ENCODE results near the gene USH1C. TPM values are rescaled to one million over a fixed set of nuclear protein-coding genes. Genes with fewer than 3 reads are reported as not detected.

The USH1C gene
- total RNA-seq (2014; rRNA removed; shearing (Covaris generic); ENCODE audit: low replicate concordance), result 0.32 and 2.1 TPM in 2 replicates

- no peak for DNase-seq (ENCODE audit: low read depth)
- in situ Hi-C loops (cut with HindIII; ENCODE audit: low pct_unique_long_range_greater_than_20kb, low sequenced_read_pairs), result no loop called here
These were observed at the start of gene USH1C for GRCh38 chr11:17544181-17544622. USH1C (minus strand) TSS chr11:17544416; CDS start chr11:17544307, 109 bp downstream.

DNA sequence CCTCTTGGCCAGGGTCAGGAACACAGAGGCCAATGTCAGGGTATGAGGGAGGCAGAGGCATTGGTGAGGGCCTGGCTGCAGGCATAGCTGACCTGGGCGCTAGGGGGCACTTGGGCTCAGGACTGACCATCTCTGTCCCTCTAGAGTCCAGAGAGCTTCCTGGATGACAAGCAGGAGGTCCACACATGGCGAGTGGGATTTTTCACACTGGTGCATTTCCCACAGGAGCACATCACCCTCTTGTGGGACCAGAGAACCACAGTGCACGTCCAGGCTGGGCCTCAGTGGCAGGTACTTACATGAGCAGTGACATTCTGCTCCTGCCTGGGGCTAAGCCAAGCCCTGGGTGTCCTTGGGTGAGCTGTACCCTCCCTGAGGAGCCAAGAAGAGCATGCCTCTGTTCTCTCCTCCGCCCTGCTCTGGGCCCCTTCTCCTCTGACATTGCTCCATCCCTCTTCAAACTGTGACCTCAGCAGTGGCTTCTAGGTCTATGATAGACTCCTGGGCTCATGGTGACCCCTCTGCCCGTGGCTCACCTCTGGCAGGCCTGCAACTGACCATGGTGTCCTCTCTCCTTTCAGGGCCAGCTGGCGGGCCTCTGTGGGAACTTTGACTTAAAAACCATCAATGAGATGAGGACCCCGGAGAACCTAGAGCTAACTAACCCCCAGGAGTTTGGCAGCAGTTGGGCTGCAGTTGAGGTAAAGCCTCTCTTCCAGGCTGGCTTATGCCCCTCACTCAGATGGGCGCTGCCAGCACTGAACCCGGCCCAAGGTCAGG lies 49.4 kb upstream of the USH1C start:
- in situ Hi-C loops (cut with HindIII; ENCODE audit: low pct_unique_long_range_greater_than_20kb, low sequenced_read_pairs), result no loop called here
- no peak for DNase-seq (ENCODE audit: low read depth)

- in situ Hi-C loops (cut with HindIII; ENCODE audit: low pct_unique_long_range_greater_than_20kb, low sequenced_read_pairs), result no loop called here
- DNase-seq (ENCODE audit: low read depth), result no peak
These were observed 47.1 kb upstream of the USH1C start for GRCh38 chr11:17591293-17591692.

- no peak for DNase-seq (ENCODE audit: low read depth)
- in situ Hi-C loops (cut with HindIII; ENCODE audit: low pct_unique_long_range_greater_than_20kb, low sequenced_read_pairs), result no loop called here
These were observed 46.2 kb upstream of the USH1C start for GRCh38 chr11:17590463-17590862.

DNA sequence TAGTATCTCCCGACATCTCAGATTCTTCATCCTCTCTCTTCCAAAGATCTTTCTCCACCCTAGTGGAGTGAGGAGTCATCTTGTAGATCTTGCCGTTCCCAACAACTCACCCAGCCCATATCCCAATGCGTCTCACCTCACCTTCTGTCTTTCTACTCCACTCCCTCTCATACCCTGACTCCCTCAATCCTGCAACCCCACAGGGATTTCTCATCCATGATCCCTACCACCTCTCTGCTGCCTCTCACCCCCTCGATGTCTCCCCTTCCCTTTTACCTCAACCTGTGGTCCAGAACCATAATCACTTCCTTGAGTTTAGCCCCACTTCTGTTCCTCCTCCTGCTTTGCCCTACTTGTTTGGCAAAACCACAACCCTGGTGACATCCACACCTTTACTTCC lies 44.5 kb upstream of the USH1C start:
- no peak for DNase-seq (ENCODE audit: low read depth)
- in situ Hi-C loops (cut with HindIII; ENCODE audit: low pct_unique_long_range_greater_than_20kb, low sequenced_read_pairs), result no loop called here

DNA sequence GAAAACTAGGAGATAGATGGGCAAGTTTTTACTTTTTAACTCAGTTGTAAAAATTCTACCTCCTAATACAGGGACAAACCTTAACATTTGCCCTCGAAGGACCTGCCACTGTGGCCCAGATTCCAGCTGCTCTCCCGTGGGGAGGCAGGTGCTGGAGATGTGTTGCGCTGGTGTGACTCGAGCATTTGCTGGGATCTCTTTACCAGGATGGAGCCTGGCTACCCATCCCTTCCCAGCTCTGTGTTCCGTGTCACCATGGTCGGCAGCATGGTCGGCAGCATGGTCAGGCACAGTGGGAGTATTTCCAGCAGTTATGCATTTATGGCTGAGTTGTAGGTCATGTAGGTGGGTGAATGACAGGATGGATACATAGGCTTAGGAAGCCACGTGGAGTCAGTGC lies 44.0 kb upstream of the USH1C start:
- no peak for DNase-seq (ENCODE audit: low read depth)

GRCh38 chr11:17585911-17586695 lies 41.9 kb upstream of the USH1C start:
- DNase-seq (ENCODE audit: low read depth), result no peak

More for the DNA sequence above, 44.0 kb upstream of the USH1C start:
- in situ Hi-C loops (cut with HindIII; ENCODE audit: low pct_unique_long_range_greater_than_20kb, low sequenced_read_pairs), result no loop called here

GRCh38 chr11:17581732-17582053 lies 37.5 kb upstream of the USH1C start:
- in situ Hi-C loops (cut with HindIII; ENCODE audit: low pct_unique_long_range_greater_than_20kb, low sequenced_read_pairs), result no loop called here
- DNase-seq (ENCODE audit: low read depth), result no peak

More at GRCh38 chr11:17585911-17586695, 41.9 kb upstream of the USH1C start:
- in situ Hi-C loops (cut with HindIII; ENCODE audit: low pct_unique_long_range_greater_than_20kb, low sequenced_read_pairs), result no loop called here

GRCh38 chr11:17581036-17581731 lies 37.0 kb upstream of the USH1C start:
- DNase-seq (ENCODE audit: low read depth), result no peak
- in situ Hi-C loops (cut with HindIII; ENCODE audit: low pct_unique_long_range_greater_than_20kb, low sequenced_read_pairs), result no loop called here

DNA sequence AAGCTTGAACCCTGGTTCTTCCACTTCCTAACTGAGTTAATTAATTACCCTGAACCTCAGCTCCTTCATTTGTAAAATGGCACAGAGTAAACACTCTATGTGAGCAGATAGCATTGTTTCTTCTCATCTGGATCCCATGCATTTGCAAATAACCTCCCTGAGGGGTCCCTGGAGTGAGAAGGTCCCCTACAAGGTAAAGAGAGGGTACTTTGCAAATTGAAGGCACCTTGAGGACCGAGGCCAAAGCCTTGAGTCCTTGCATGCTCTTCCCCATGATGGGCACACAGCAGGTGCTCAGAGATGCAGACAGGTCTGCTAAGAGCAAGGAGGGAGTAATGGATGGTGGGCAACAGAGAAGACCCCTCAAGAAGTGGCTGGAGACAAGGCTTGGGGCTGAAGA lies 36.1 kb upstream of the USH1C start:
- no peak for DNase-seq (ENCODE audit: low read depth)
- in situ Hi-C loops (cut with HindIII; ENCODE audit: low pct_unique_long_range_greater_than_20kb, low sequenced_read_pairs), result no loop called here

GRCh38 chr11:17579451-17579850 lies 35.2 kb upstream of the USH1C start:
- in situ Hi-C loops (cut with HindIII; ENCODE audit: low pct_unique_long_range_greater_than_20kb, low sequenced_read_pairs), result no loop called here

DNA sequence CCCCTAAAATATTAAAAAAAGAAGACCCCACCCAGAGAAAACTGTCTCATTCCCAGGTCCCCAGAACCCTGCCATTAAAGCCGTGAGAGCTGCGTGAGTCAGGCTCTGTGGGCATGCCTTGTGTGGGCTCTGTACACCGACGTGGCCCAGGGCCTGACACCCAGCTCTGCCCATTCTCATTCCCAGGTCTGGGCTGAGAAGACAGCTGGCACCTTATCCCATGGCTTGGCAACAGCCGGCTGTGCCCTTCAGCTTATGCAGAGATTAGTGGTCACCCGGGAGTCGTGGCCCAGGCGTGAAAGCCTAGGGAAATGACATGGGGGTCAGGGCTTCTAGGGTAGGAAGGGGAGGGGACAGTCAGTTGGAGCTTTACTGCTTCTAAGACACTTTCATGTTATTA lies 34.7 kb upstream of the USH1C start:
- in situ Hi-C loops (cut with HindIII; ENCODE audit: low pct_unique_long_range_greater_than_20kb, low sequenced_read_pairs), result no loop called here
- no peak for DNase-seq (ENCODE audit: low read depth)

More at GRCh38 chr11:17579451-17579850, 35.2 kb upstream of the USH1C start:
- DNase-seq (ENCODE audit: low read depth), result no peak

DNA sequence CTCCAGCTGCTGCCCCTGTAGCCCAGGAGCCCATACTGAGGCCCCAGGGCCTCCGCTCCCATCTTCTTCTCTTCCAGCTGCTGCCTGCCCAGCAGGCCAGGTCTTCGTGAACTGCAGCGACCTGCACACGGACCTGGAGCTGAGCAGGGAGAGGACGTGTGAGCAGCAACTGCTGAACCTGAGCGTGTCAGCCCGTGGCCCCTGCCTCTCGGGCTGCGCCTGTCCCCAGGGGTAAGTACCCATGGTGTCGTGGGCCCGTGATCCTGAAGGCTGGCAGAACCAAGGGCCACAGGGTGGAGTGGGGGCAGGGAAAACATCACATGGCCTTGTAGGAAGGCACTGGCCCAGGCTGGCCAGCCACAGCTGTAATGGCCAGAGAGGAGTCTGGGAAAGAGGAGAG lies 34.1 kb upstream of the USH1C start:
- in situ Hi-C loops (cut with HindIII; ENCODE audit: low pct_unique_long_range_greater_than_20kb, low sequenced_read_pairs), result no loop called here
- no peak for DNase-seq (ENCODE audit: low read depth)

DNA sequence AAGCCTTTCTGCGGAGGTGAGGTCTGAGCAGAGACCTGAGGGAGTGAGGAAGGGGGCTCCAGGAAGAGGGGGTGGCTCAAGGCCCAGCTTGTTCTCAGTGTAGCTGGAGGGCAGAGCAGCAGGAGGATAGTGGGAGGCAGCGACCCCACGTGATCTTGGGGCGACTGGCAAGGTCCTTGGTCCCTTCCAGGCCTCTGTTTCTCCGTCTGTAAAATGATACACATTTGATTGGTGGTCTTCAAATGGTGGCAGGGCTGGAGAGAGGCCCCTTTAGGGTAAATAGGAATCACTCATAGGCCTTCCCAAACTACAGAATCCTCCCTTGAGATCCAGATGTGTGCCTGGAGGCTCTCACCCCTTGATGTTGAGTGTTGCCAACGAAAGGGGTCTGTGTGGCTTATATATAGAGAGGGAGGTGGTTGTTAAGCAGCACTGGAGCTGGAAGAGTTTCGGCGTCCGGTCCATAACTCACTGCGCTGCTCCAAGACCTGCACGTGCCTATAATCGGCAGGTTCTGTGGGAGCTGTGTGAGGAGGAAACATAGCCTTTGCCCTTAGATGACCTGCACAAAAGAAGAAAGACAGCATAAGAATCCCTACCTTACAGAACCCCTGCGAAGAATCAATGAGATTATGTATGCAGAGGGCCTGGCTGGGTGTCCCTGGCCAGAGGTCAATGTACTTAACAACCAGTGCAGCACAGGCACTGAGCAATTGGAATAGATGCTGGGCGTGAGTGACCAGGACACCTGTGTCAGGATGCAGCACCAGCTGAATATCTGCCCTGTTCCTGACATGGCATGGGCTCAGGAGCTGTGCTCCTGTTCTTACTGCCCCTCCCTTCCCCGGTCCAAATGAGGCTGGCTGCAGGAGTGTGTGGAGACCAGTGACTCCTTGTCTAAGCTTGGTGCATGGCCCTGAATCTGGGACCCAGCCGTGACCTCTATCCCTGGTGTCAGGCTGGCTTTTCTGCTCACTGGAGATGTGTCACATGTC lies 31.5 kb upstream of the USH1C start:
- in situ Hi-C loops (cut with HindIII; ENCODE audit: low pct_unique_long_range_greater_than_20kb, low sequenced_read_pairs), result no loop called here

GRCh38 chr11:17574141-17575091 lies 30.2 kb upstream of the USH1C start:
- in situ Hi-C loops (cut with HindIII; ENCODE audit: low pct_unique_long_range_greater_than_20kb, low sequenced_read_pairs), result no loop called here
- no peak for DNase-seq (ENCODE audit: low read depth)

More for the DNA sequence above, 31.5 kb upstream of the USH1C start:
- no peak for DNase-seq (ENCODE audit: low read depth)

GRCh38 chr11:17573526-17573925 lies 29.3 kb upstream of the USH1C start:
- no peak for DNase-seq (ENCODE audit: low read depth)
- in situ Hi-C loops (cut with HindIII; ENCODE audit: low pct_unique_long_range_greater_than_20kb, low sequenced_read_pairs), result no loop called here

Data from Caki2 (cell line).